Calu3 (cell line): Measurements from ENCODE around the gene LY6G6D. TPM values are rescaled to one million over a fixed set of nuclear protein-coding genes. Genes with fewer than 3 reads are reported as not detected.
A peak's percentile ranks its signal among the peaks of the same experiment; 100 is the strongest.

Experiments
- BruUV-seq: library from RNA; stranded (reverse); fragments of 400-500 nt; replicated peaks from 2 replicates; lab custom pipeline; 2021; lab: Mats Ljungman, UMichigan
- CTCF ChIA-PET: fragments of 300-600 bp; sonication (Branson Sonifier 250); formaldehyde crosslinking; loops from one replicate; lab custom pipeline; 2022; ENCODE audit warnings: antibody characterized with exemption; lab: Charles Lee
- DNase-seq: peaks from one replicate; pipeline ENCODE4 v3.0.0; 2022
- H3K27ac Mint-ChIP-seq: one replicate; pipeline ENCODE4 v1.8.0; 2022; ENCODE audit warnings: mixed read lengths; ENCODE audit not compliant: unreplicated experiment
- H3K27me3 Mint-ChIP-seq: one replicate; pipeline ENCODE4 v1.8.0; 2022; ENCODE audit warnings: mixed read lengths; ENCODE audit not compliant: unreplicated experiment
- H3K36me3 Mint-ChIP-seq: one replicate; pipeline ENCODE4 v1.8.0; 2022; ENCODE audit warnings: mild to moderate bottlenecking, moderate library complexity, mixed read lengths; ENCODE audit not compliant: insufficient read depth, unreplicated experiment
- H3K4me1 Mint-ChIP-seq: one replicate; pipeline ENCODE4 v1.8.0; 2022; ENCODE audit warnings: mild to moderate bottlenecking, low read depth, mixed read lengths; ENCODE audit not compliant: unreplicated experiment
- H3K4me3 Mint-ChIP-seq: one replicate; pipeline ENCODE4 v1.8.0; 2022; ENCODE audit warnings: mild to moderate bottlenecking, low read depth, moderate library complexity, mixed read lengths; ENCODE audit not compliant: unreplicated experiment
- H3K9me3 Mint-ChIP-seq: one replicate; pipeline ENCODE4 v1.8.0; 2022; ENCODE audit warnings: low read depth, mixed read lengths; ENCODE audit not compliant: unreplicated experiment
- CTCF ChIP-seq: fragments of 200-600 bp; IDR thresholded peaks from one replicate; pipeline ENCODE4 v1.8.0; 2022; ENCODE audit warnings: antibody characterized with exemption; ENCODE audit not compliant: unreplicated experiment
- intact Hi-C: fragments of 100-400 bp; cut with micrococcal nuclease; formaldehyde crosslinking; loops from one replicate; pipeline ENCODE4 v1.10.0; 2022; ENCODE audit not compliant: unreplicated experiment
- total RNA-seq: library from RNA; stranded (reverse); gene quantifications from 2 replicates; pipeline ENCODE4 v1.2.3, GENCODE V29; 2022

LY6G6D gene
- total RNA-seq, 1 experiment from 2014 or later: not detected

GRCh38 chr6:31712296-31712695 is 2.9 kb upstream of the LY6G6D start:
- Mint-ChIP-seq H3K4me3 (no peak overlapping the region), H3K27me3 (peaks cover 26% of the 10 kb centered on the region), H3K9me3 (no peaks in the 10 kb centered on the region), H3K27ac (no peak overlapping the region), H3K4me1 (peaks cover 25% of the 10 kb centered on the region), H3K36me3 (peaks cover 3% of the 10 kb centered on the region)
- peak; percentile 54 for TF ChIP-seq CTCF
- peak; percentile 71 for DNase-seq
- no TSS peak for BruUV-seq
- intact Hi-C loops: no loop called here
- CTCF ChIA-PET: interaction anchor here (0.5 to 2.2 kb wide), 9 partner anchors 9 to 124 kb away, joined by 3 to 20 read pairs (median 4); partner anchors contain the start of genes ABHD16A, MSH5 and VWA7

- intact Hi-C loops: no loop called here
Observed at GRCh38 chr6:31713465-31713864, 1.7 kb upstream of the LY6G6D start.

GRCh38 chr6:31713991-31714684 is 1.0 kb upstream of the LY6G6D start:
- Mint-ChIP-seq H3K27me3 (peaks cover 26% of the 10 kb centered on the region), H3K27ac (no peak overlapping the region), H3K4me1 (peaks cover 43% of the 10 kb centered on the region), H3K36me3 (peaks cover 10% of the 10 kb centered on the region), H3K4me3 (no peak overlapping the region), H3K9me3 (no peaks in the 10 kb centered on the region)
- DNase-seq: no peak
- CTCF ChIA-PET: interaction anchor here (0.7 to 1.9 kb wide), 4 partner anchors 11 to 21 kb away, joined by 3 to 9 read pairs (median 4); partner anchors contain the start of genes ABHD16A and DDAH2
- intact Hi-C loops: no loop called here
- no peak for TF ChIP-seq CTCF
- BruUV-seq: no TSS peak

More at GRCh38 chr6:31713465-31713864, 1.7 kb upstream of the LY6G6D start:
- peaks cover 8% of the 10 kb centered on the region for H3K36me3 Mint-ChIP-seq
- no peak for TF ChIP-seq CTCF
- H3K27me3 Mint-ChIP-seq: peaks cover 26% of the 10 kb centered on the region
- CTCF ChIA-PET: interaction anchor here (0.7 to 1.9 kb wide), 3 partner anchors 14 to 25 kb away, joined by 3 to 20 read pairs (median 4); partner anchors contain the start of gene MSH5
- no peak for DNase-seq
- no peak overlapping the region for H3K4me3 Mint-ChIP-seq
- H3K9me3 Mint-ChIP-seq: no peaks in the 10 kb centered on the region
- H3K27ac Mint-ChIP-seq: no peak overlapping the region
- peaks cover 37% of the 10 kb centered on the region for H3K4me1 Mint-ChIP-seq
- no TSS peak for BruUV-seq

GRCh38 chr6:31717499-31718222 is 2.5 kb downstream of the LY6G6D start:
- H3K27ac Mint-ChIP-seq: peak overlapping the region; percentile 26

More at GRCh38 chr6:31717499-31718222, 2.5 kb downstream of the LY6G6D start:
- Mint-ChIP-seq H3K4me1 (peaks cover 34% of the 10 kb centered on the region), H3K9me3 (no peaks in the 10 kb centered on the region), H3K4me3 (peak overlapping the region; percentile 24), H3K27me3 (peaks cover 35% of the 10 kb centered on the region), H3K36me3 (peaks cover 7% of the 10 kb centered on the region)
- peak; percentile 58 for TF ChIP-seq CTCF
- intact Hi-C loops: no loop called here
- DNase-seq: peak; percentile 77
- BruUV-seq: no TSS peak
- CTCF ChIA-PET: interaction anchor here (0.5 to 0.6 kb wide), 2 partner anchors 9 to 20 kb away, joined by 3 to 10 read pairs; no protein-coding TSS in a partner anchor
